Activated naive CD4-positive, alpha-beta T cell (primary cell): ENCODE results near the gene GANAB.
"Not testable (repeated sequence)": the region's sequence is repeated elsewhere in the genome, so short reads cannot be mapped to it uniquely, and the experiment has no call there.

Experiments used
- DNase-seq, 4 experiments: peaks; one replicate each; lab custom pipeline; 2025; lab: John Stamatoyannopoulos, UW

GANAB gene

DNA sequence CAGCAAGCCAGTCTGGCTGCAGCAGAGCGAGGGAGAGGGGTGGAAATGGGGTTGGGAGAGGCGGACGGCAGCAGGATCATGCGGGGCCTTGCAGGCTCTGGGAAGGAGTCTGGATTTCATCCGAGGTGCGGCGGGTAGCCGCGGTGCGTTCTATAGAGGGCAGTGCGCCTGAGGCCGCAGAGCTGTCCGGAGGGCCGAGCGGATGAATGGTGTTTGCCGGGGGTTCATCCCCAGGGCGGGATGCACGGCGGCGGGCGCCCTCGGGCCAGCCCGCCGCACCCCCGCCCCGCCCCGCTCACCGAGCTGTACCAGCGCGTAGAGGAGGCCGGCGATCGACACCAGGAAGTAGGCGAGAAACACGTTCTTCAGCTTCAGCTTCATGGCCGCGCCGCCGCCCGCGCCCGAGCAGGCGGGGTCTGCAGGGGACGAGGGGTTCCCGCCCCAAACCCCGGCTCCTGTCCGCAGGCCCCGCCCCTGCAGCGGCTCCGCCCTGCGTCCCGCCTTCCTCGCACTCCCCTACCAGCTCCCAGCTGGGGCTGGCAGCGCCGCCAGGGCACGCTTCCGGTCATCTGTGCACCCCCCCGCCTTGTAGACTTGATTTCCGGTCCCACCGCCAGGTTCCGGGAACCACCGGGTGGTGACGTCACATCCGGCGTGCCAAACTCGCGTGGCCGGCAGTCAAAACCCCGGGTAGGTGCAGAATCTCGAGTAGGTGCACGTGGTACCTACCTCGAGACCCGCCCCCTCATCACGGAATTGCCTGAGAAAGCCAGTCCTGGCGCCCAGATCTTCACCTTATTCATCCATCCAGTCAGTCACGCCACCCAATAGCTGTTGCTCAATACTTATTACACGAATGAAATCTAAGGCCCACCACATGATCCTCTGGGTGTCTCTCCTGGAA lies 24.6 kb downstream of the GANAB start, which contains the start of gene B3GAT3:
Gene B3GAT3, minus strand, starts transcription at position 420 of the 904 bp plus-strand sequence. Its CDS starts 39 bp downstream, at position 381.
- peak; percentile 79 to 93 (median 89) for DNase-seq

DNA sequence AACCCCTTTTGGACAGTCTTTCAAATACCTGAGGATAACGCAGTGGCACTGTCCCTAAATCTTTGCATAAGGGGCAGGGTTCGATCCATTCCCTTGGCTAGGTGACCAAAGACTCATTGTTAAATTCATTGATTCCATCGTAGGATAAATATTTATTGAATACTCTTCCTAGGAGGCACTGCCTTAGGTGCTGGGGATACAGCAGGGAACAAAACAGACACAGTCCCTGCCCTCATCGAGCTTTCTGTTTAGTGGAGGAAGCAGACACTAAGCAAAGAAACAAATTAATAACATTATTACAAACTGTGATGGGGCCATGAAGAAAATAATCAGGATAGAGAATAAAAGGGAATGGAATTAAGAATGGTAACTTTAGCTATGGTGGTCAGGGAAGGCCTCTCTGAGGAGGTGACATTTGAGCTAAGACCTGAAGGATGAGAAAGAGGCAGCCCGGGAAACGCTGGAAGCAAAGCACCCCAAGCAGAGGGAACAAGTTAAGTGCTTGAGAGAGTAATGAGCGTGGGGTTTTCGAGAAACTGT lies 25.3 kb downstream of the GANAB start:
- no peak for DNase-seq

DNA sequence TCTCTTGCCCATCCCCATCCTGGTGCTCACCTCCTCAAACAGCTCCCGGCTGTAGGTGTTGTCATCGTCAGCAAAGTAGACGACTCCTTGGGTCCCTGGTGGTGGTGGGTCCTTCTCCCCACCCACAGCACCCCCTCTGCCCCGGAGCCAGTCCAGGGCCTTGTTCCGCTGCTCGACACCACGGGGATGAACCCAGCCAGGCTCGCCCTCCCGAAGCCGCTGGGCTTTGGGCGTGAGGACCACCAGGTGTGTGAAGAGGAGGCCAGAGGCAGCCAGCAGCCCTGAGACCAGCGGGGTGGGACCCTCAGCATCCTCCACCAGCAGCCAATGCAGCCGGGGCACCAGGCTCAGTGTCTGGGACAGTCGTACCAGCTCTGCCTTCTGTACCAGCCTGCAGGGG lies 29.5 kb downstream of the GANAB start:
- DNase-seq, result not testable (repeated sequence)

DNA sequence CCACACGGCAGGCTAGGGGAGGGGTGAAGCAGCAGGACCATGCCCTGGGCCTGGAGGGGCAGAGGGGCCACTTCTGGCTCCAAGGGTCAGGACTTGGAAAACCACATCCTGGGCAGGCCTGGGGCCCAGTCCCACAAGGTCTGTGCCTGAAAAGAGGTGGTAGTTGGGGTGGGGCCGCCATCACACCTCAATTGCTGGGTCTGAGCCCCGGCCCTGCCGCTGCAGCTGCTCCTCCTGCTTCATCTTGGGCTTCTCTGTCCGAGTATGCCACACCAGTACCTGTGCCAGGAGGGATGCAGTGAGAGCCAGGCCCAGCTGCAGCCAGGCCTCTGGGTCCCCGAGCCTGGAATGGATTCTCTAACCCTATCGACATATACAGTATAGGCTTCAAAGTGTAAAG lies 30.9 kb downstream of the GANAB start:
- no peak for DNase-seq

DNA sequence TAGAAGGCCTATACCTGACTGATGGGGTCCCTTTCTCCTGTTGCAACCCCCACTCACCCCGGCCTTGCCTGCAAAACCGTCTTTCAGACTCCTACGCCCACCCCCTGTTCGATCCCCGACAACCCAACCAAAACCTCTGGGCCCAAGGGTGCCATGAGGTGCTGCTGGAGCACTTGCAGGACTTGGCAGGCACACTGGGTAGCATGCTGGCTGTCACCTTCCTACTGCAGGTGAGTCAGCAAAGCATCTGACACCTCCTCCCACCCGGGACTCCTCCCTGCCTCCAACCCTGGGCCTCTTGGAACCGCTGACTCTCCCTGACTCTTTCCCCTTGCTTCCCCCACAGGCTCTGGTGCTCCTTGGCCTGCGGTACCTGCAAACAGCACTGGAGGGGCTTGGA lies 32.1 kb downstream of the GANAB start:
- no peak for DNase-seq

DNA sequence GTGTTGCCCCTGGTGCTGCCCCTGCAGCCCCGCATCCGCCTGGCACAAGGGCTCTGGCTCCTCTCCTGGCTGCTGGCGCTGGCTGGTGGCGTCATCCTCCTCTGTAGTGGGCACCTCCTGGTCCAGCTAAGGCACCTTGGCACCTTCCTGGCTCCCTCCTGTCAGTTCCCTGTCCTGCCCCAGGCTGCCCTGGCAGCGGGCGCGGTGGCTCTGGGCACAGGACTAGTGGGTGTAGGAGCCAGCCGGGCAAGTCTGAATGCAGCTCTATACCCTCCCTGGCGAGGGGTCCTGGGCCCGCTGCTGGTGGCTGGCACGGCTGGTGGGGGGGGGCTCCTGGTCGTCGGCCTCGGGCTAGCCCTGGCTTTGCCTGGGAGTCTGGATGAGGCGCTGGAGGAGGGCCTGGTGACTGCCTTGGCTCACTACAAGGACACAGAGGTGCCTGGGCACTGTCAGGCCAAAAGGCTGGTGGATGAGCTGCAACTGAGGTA lies 33.1 kb downstream of the GANAB start:
- DNase-seq, result no peak

DNA sequence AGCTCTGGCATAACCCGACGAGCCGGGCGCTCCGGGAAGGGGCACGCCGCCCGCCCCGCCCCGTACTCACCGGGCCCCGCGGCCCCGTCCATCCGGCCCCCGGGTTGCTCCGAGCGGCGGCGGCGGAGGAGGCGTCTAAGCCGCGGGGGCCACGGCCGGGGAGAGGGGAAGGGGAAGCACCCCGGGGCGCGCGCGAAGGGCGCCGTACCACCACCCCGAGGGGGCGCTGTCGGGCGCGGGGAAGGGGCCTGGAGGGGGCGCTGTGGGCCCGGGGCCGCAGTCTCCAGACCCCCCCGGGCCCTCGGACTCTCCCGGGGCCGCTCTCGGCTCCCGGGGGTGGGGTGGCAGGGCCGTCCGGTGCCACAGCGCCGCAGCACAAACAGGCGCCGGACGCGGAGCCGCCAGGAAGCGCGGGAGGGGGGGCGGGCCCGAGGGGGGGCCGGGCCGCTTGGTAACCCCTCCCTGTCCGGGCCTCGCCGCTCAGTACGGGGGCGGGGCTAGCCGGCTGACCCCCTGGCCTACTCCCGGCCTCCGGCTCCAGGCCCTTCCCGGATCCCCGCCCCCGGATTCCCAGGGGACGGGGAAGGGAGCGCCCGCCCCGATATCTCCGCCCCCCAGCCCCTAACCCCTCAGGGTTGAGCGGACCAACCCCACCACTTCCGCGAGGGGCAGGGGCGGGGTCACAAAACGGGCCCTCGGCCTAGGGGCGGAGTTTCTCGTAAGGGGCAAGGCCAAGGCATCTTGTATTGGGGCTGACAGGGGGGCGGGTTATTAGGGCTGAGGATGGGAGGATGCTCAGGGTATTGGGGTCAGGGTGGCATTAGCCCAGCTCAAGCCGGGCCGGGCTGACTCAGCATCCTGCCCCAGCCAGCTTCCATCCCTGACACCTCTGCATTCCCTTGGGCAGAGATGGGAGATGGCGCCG lies 33.8 kb downstream of the GANAB start, which contains the start of the genes EML3 and ROM1:
Gene EML3, minus strand, starts transcription at position 410 of the 925 bp plus-strand sequence. Its CDS starts 318 bp downstream, at position 92.
Gene ROM1, plus strand, starts transcription at position 892 of the 925 bp plus-strand sequence. Its CDS starts 25 bp downstream, at position 917.
- DNase-seq, result peak; percentile 51 to 84 (median 70)

DNA sequence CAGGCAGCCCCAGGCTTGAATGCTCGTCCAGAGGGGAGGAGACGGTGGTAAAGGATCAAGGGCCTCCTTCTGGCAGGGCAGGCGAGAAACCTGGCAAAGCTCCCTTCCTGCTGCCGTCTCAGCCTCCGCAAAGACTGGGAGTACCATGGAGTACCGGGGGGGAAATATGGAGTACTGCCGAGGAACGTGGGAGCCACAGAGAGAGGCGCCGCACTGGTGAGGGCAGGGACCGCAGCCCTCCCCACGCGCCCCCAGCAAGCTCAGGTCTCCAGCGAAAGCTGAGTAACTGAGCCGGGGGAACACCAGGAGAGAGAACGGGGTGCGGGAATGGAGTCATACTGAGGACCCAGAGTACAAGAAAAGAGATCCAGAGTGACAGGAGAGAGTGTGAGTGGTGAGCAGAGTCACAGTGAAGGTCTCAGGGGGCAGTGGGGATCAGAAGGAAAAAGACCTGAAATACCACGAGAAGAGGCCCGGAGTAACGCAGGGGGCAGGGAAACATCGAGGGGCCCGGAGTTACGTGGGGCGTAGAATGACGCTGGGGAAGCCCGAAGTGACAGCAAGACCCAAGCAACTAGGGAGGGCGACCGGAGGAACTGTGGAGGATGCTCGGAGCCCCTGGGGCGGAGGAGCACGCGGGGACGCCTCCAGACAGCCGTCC lies 34.6 kb downstream of the GANAB start:
- peak in 1 of 4 experiments; percentile 20 for DNase-seq

DNA sequence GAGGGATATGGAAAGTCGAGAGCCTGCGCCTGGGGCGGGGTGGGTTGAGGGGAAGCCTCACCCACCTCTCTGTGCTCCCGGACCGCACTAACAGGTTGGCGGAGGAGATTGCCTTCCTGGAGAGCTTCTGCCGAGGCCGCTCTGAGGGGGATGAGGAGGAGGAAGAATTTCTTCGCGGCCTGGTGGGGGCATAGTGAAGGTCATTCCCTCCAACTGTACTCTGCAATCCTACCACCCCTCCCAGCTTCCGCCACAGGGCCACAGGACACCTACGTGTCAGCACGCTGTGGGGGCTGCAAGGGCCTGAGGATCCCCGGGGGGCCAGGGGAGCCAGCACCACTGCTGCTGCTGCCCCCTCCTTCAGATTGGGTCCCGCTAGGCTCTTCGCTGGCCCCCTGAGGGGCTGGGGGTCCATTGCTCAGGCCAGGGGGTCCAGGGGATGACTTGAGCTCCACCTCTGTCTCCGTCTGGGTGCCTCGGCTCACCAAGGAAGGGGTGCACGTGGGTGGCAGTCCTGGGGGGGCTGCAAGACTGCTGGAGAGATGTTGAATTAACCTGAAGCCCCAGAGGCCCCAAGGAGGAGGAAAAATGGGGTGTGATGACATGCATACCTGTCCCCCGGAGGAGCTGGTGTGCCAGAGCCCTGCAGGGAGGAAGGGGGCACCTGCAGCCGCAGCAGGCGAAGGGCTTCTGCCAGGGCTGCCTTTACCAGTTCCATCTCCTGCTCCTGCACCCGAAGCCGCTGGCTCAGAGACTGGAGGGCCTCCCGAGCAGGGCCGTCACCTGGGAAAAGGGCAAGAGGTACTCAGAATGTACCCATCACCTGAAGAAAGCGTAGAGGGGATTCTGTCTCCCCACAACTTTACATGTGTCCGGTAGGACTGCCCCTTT lies 35.4 kb downstream of the GANAB start:
- no peak for DNase-seq

DNA sequence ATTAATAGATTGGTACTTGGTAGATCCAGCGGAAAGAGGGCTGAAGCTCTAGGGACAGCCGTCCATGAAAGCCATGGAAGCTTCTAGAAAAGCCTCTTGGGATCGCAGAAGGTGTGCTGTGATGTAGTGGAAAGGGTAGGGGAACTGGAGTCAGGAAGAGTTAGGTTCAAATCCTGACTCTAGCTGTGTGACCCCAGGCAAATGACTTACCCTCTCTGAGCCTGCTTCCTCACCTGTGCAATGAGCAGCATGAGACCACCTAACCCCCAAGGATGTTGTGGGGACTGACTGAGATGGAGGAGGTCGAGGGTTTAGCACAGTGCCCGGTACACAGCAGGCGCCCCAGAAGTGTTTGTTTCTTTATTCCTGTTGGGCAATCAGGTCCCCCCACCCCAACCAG lies 36.0 kb downstream of the GANAB start:
- no peak for DNase-seq

DNA sequence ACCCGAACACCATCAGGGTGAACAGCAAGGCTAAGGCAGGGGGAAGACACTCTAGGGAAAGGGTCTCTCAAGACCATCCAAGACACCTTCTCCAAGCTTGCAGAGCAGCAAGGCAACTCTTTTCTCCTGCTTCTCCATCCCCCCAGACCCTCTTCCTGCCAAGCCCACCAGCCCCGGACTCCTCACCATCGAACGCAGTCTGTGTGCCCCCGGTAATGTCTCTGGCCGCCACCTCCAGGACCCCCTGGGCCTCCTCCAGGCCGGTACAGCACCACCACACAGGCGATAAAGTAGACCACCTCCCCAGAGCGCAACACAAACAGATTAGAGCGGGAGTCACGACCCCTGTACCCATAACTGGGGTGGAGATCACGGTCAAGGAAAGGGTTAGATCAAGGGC lies 37.6 kb downstream of the GANAB start:
- no peak for DNase-seq

DNA sequence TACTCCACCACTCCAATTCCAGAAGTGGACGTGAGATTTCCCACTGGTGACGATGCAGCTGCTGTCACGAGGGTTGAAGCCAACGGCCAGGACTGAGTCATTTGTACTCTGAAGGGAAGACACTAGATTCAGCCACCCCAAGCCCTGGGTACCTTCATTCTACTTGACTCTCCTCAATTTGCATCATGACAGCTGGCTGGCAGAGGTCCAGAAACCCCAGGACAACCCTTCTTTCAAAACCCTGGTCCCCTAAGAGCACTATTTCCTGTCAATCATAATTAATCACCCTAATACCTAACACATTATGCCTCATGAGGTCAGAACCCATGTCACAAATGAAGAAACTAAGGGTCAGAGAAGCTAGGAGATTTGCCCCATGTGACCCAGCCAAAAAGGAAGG lies 38.7 kb downstream of the GANAB start:
- DNase-seq, result no peak

DNA sequence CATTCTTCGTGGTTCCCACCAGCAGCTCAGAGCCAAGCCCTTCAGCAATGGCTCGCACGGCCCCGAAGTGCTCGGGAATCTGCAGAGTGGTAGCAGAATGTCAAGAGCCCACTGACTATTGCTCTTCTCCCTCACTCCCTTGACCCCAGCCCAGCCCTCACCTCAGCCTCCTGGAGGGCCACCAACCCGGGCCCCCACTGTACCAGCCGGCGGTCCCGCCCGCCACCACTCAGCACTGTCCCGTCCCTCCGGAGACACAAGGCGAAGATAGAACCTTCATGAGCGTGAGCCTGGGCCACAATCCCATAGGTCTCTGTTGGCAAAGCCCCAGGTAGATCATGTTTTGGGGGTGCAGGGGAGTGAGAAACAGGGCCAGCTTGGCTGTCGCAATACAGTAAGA lies 40.5 kb downstream of the GANAB start:
- DNase-seq, result no peak

DNA sequence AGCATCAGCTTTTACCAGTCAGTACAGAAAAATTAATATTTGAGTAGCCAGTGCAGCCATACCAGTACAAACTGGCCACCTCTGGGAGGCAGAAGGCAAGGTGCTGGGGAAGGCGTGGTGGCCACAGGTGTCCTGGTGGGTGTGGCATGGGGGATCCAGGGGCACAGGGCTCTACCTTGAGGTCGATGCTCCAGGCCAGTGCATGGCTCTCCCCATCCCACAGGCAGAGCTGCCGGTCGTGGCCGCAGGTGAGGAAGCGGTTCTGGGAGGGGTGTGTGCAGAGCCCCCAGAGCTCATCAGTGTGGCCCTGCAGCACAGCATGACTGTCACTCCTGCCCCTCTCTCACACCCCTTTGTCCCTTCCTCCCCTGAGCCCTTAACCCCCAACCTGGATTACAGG lies 40.9 kb downstream of the GANAB start:
- no peak for DNase-seq

DNA sequence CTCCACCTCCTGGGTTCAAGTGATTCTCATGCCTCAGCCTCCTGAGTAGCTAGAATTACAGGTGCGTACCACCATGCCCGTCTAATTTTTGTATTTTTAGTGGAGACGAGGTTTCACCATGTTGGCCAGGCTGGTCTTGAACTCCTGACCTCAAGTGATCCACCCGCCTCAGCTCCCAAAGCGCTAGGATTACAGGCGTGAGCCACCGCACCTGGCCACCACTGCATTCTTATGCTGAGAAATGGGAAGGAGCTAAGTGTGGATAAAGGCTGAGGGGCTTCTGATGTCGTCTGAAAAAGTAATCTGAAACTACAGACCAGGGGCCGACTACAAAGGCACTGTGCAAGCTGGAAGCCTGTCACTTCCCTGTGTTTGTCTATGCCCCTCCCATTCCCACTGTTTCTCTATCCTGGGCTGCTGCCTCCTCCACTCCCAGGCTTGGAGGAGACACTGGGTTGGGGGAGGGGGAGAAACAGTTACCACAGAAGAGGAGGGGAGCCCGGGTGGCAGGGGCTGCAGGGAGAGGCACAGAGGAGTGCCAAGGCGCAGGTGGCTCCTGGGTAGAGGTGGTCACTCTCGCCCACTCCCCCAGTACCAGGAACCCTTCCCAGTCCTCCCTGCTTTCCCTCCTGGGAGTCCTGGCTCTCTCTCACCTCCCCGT lies 41.8 kb downstream of the GANAB start:
- DNase-seq, result no peak

DNA sequence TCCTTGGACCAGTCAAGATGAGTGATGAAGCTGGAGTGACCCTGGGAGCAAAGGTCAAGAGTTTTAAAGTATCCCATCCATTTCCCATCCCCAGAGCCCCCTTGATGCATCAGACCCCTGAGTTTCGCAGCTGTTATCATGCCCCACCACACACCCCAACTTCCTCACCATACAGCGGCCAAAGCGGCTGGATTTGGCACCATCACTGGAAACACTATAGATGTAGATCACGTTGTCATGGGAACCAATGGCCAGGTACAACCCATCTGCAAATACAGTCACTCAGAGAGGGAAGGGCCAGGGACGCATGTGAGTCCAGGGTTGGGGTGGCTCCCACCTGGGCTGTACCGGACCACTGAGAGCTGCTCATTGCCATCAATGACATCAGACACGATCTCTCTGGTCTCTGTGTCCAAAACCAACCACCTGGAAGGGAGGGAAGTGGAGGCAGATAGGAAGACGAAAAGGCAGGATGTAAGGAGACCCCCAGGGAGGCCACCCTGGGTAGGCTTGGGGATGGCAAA lies 42.6 kb downstream of the GANAB start:
- no peak for DNase-seq

DNA sequence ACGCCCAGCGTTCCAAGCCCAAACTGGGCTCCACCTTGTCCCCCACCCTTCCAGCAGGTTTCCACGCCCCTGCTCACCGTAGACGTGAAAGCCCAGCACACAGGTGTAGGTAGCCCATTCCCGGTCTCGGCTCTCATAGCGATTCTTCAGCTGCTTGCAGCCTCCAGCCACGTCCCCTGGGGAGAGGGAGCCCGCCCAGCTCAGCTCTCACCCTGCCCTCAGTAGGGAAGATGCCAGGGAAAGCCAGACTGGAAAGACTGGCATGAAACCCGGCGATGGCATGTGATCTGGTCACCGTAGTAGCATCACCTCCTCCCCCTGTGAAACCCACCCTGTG lies 43.4 kb downstream of the GANAB start:
- DNase-seq, result no peak

DNA sequence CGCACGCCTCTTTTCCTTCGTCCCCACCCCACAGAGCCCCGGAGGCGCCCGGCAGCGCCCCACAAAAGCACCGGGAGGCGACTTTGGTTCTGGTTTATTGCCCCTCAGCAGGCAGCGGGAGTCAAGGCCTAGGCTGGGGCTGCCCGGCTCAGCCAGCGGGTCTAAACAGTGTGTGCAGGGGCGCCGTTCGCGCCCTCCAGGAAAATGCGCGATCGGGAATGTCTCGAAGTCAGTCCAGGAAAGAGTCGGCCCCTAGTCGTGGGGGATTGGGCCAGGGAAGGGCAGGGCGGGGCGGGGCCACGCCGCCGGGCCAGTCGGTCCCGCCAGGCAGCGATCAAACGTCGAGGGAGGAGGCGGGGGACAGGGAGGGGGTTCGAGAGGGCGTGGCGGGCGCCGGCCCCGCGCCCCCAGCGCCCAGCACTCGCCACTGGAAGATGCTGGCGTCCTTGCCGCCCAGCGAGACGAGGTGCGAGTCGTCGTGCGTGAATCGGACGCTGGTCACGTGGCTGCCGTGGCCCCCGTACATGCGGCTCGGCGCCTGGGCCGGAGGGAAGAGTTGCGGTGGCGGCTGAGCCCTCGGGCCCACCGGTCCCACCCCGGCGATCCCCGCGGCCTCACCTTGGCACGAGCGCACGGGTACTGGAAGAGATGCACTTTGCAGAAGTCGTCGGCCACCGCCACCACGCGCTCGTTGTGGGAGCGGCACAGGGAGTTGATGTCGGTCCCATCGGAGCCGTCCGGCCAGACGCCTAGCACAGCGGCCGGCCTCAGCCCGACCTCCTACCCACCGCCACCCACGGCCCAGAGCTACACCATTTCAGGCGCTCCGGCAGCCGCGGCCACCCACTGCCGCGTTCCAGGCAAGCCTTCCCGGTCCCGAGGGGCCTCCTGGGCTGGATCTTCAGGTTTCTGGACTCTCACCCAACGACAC lies 44.0 kb downstream of the GANAB start:
- peak in 1 of 4 experiments; percentile 13 for DNase-seq
